ENCODE results near the gene GPR162.

DNA sequence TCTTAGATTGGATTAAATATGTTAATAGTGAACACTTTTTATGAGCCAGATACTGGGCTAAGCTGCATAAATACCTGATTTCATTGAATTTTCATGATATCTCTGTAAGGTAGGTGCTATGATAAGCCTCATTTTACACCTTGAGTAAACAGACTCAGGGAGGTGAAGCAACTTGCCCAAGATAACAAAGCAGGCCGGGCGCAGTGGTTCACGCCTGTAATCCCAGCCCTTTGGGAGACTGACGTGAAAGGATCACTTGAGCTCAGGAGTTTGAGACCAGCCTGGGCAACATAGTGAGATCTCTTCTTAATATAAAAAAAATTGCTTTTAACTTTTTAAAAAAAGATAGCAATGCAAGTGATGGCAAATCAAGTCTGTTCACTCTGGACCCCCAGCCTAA, 20.5 kb downstream of the GPR162 start:
- no peak for TF ChIP-seq RAD21 (IDR thresholded peaks at IDR 0.05; ENCODE audit: low read depth)
- TF ChIP-seq TAF1 (IDR thresholded peaks at IDR 0.05; ENCODE audit: low read depth) = no peak
- TF ChIP-seq EP300 (IDR thresholded peaks at IDR 0.05; ENCODE audit: borderline replicate concordance) = no peak
- no peak for TF ChIP-seq ZBTB7A (IDR thresholded peaks at IDR 0.05; ENCODE audit: low read depth)
